ENCODE data around the gene IFT20. TPM values are rescaled to one million over a fixed set of nuclear protein-coding genes. Genes with fewer than 3 reads are reported as not detected.

The IFT20 gene
- total and polyA plus RNA-seq, 2 of the 13 experiments (the other 11 are each of a cell fraction or from before 2014, with no cell fraction given) = 28.0 to 37.8 TPM

DNA sequence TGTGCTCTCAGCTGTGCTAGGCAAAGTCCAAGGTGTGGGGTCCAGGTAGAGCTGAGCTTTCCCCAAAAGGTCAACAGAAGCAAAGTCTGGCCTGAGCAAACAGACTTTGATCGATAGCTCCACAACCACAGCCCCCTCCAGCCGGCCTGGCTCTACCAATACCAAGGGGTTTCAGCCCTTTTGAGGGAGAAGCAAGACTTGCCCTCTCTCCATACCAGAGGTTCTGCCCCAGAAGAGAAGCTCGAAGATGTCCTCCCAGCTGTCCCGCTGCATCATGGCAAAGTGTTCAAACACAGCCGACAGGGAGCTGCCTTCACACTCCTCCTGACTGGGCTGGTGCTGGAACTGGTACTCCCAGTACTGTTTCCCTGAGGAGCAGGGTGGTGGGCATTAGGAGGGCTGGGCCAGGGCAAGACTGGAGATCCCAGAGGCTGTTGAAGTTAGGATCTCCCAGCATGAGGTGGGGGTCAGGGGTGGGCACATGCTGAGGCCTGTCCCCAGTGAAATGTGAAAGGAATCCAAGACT, 33.1 kb upstream of the IFT20 start (continued):
- TF ChIP-seq GABPA (IDR thresholded peaks at IDR 0.05; ENCODE audit: low read depth, low read length) (no peak), GABPA (CRISPR knock-in tag; IDR thresholded peaks at IDR 0.05; ENCODE audit: low read depth) (peak; percentile 75), NCOR1 (IDR thresholded peaks at IDR 0.05; ENCODE audit: borderline replicate concordance, low read length) (peak; percentile 99), CCDC6 (CRISPR knock-in tag; IDR thresholded peaks at IDR 0.05) (0 out of 2 replicates have a peak, but pooled peaks have one; percentile 32), SALL1 (CRISPR knock-in tag; IDR thresholded peaks at IDR 0.05) (peak; percentile 96), ZBTB7A (CRISPR knock-in tag; IDR thresholded peaks at IDR 0.05) (peak; percentile 91), KMT2A (CRISPR knock-in tag; IDR thresholded peaks at IDR 0.05) (no peak), ZBTB42 (CRISPR knock-in tag; IDR thresholded peaks at IDR 0.05) (0 out of 2 replicates have a peak, but pooled peaks have one; percentile 49), ZNF570 (CRISPR knock-in tag; IDR thresholded peaks at IDR 0.05; ENCODE audit: borderline replicate concordance) (no peak), KAT2B (IDR thresholded peaks at IDR 0.05; ENCODE audit: borderline replicate concordance, low read depth, low read length) (peak; percentile 52; the same call in 1 of the 2 replicates), TAF15 (IDR thresholded peaks at IDR 0.05; ENCODE audit: low read depth, low read length, poor library complexity, severe bottlenecking) (no peak), EZH2 (conservative IDR thresholded peaks at IDR 0.05; ENCODE audit: low read depth, low read length) (no peak), MTF2 (CRISPR knock-in tag; IDR thresholded peaks at IDR 0.05; ENCODE audit: borderline replicate concordance) (no peak), ZNF333 (CRISPR knock-in tag; IDR thresholded peaks at IDR 0.05; ENCODE audit: borderline replicate concordance) (peak; percentile 80), ZFX (CRISPR knock-in tag; IDR thresholded peaks at IDR 0.05; ENCODE audit: low read depth) (peak; percentile 46), ZNF616 (CRISPR knock-in tag; IDR thresholded peaks at IDR 0.05; ENCODE audit: low read depth) (no peak), RAD51 (IDR thresholded peaks at IDR 0.05; ENCODE audit: borderline replicate concordance) (no peak), SOX6 (IDR thresholded peaks at IDR 0.05) (no peak), SOX6 (CRISPR knock-in tag; IDR thresholded peaks at IDR 0.05) (peak; percentile 93), ZNF879 (CRISPR knock-in tag; IDR thresholded peaks at IDR 0.05) (no peak), PHF20 (CRISPR knock-in tag; IDR thresholded peaks at IDR 0.05) (no peak), ZNF572 (CRISPR knock-in tag; IDR thresholded peaks at IDR 0.05) (peak; percentile 72; the same call in 1 of the 2 replicates), MAZ (IDR thresholded peaks at IDR 0.05; ENCODE audit: borderline replicate concordance, low read depth, low read length) (peak; percentile 94), MAZ (CRISPR knock-in tag; IDR thresholded peaks at IDR 0.05; ENCODE audit: low read depth) (peak; percentile 80), ZNF678 (CRISPR knock-in tag; IDR thresholded peaks at IDR 0.05) (no peak), RBAK (CRISPR knock-in tag; IDR thresholded peaks at IDR 0.05) (no peak), FOXK2 (IDR thresholded peaks at IDR 0.05) (0 out of 2 replicates have a peak, but pooled peaks have one; percentile 12), MBNL3 (CRISPR knock-in tag; conservative IDR thresholded peaks at IDR 0.05) (no peak)
- TF ChIP-seq, protein P1, sequence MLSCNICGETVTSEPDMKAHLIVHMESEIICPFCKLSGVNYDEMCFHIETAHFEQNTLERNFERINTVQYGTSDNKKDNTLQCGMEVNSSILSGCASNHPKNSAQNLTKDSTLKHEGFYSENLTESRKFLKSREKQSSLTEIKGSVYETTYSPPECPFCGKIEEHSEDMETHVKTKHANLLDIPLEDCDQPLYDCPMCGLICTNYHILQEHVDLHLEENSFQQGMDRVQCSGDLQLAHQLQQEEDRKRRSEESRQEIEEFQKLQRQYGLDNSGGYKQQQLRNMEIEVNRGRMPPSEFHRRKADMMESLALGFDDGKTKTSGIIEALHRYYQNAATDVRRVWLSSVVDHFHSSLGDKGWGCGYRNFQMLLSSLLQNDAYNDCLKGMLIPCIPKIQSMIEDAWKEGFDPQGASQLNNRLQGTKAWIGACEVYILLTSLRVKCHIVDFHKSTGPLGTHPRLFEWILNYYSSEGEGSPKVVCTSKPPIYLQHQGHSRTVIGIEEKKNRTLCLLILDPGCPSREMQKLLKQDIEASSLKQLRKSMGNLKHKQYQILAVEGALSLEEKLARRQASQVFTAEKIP (CRISPR knock-in tag; IDR thresholded peaks at IDR 0.05; ENCODE audit: borderline replicate concordance) = no peak
- TF ChIP-seq, protein P2, sequence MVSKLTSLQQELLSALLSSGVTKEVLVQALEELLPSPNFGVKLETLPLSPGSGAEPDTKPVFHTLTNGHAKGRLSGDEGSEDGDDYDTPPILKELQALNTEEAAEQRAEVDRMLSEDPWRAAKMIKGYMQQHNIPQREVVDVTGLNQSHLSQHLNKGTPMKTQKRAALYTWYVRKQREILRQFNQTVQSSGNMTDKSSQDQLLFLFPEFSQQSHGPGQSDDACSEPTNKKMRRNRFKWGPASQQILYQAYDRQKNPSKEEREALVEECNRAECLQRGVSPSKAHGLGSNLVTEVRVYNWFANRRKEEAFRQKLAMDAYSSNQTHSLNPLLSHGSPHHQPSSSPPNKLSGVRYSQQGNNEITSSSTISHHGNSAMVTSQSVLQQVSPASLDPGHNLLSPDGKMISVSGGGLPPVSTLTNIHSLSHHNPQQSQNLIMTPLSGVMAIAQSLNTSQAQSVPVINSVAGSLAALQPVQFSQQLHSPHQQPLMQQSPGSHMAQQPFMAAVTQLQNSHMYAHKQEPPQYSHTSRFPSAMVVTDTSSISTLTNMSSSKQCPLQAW (CRISPR knock-in tag; IDR thresholded peaks at IDR 0.05) = peak; percentile 93

All from HepG2 (cell line).